Ovary (tissue), 9 donors: ENCODE data around the gene ZNF292. TPM values are rescaled to one million over a fixed set of nuclear protein-coding genes. Genes with fewer than 3 reads are reported as not detected.
A peak's percentile ranks its signal among the peaks of the same experiment; 100 is the strongest.
"Not testable (repeated sequence)": the region's sequence is repeated elsewhere in the genome, so short reads cannot be mapped to it uniquely, and the experiment has no call there.

ENCODE experiments used
- DNase-seq, 5 donors: peaks; one replicate each; pipeline ENCODE4 v3.0.0-alpha.2; 2019 to 2020
- H3K27ac ChIP-seq, 2 donors: fragments of 200-600 bp; one replicate each; pipeline versions ENCODE4 v1.5.1 to v1.8.0; 2019 to 2022
- H3K27me3 ChIP-seq: fragments of 200-600 bp; one replicate; pipeline ENCODE4 v1.8.0; 2022
- H3K36me3 ChIP-seq: fragments of 200-600 bp; sonication (generic); one replicate; pipeline ENCODE4 v1.5.1; 2019
- H3K4me1 ChIP-seq: one replicate; pipeline ENCODE4 v1.8.1; 2013; ENCODE audit warnings: mild to moderate bottlenecking, moderate library complexity; ENCODE audit not compliant: insufficient read depth
- H3K4me3 ChIP-seq: fragments of 200-600 bp; sonication (generic); one replicate; pipeline ENCODE4 v1.5.1; 2017
- H3K9me3 ChIP-seq, 2 donors: fragments of 200-600 bp in 1 of 2; sonication (generic) in 1 of 2; one replicate each; pipeline versions ENCODE4 v1.5.1 to v1.8.1; 2013 to 2019; ENCODE audit warnings: mild to moderate bottlenecking in 1 of 2, moderate library complexity in 1 of 2
- CTCF ChIP-seq, 3 donors: fragments of 450-650 bp in 2 of 3; fragments of 200-600 bp in 1 of 3; IDR thresholded peaks; one replicate each; pipeline versions ENCODE4 v1.5.1 to v1.8.0; 2016 to 2022; ENCODE audit warnings: antibody characterized with exemption in 3 of 3, mild to moderate bottlenecking in 1 of 3
- EP300 ChIP-seq: sonication (generic); formaldehyde crosslinking; IDR thresholded peaks from one replicate; pipeline ENCODE4 v1.6.1; 2017; ENCODE audit warnings: antibody characterized with exemption
- POLR2A ChIP-seq: fragments of 450-650 bp; IDR thresholded peaks from one replicate; pipeline ENCODE4 v1.6.1; 2017; ENCODE audit warnings: antibody characterized with exemption, mild to moderate bottlenecking, moderate library complexity
- WGBS, 3 donors: extraction: QIAGEN DNeasy Blood & Tissue Kit in 1 of 3; methylation state at CpG; one replicate each; pipeline versions ENCODE4 v1.1.5 to v1.1.7; 2013 to 2017; 5-methylcytosine and 5-hydroxymethylcytosine counted together
- intact Hi-C, 4 donors: fragments of 100-400 bp; cut with DNase I; formaldehyde crosslinking; loops; one replicate each; pipeline versions ENCODE4 v1.11.0 to v1.15.1; 2022 to 2023
- polyA plus RNA-seq, 2 donors: library from polyadenylated mRNA; stranded (reverse); fragments of 200-250 nt in 1 of 2; fragments of 350-450 nt in 1 of 2; fragmentation: Illumina TruSeq in 1 of 2; extraction: RNeasy Lipid Tissue Mini Kit (QIAGEN cat#74804) in 1 of 2; gene quantifications; one replicate each; pipeline ENCODE4 v1.2.3, GENCODE V29; 2013 to 2014
- total RNA-seq, 7 donors: library from RNA; depleted of rRNA in 2 of 7; stranded (reverse); fragments of >200 nt in 2 of 7; fragmentation: NEBNext Ultra II Directional in 3 of 7; extraction: Animal tissue kit (Norgen Biotek cat#: 25700) in 3 of 7; gene quantifications; one replicate each; pipeline versions ENCODE4 v1.1.0 to v1.2.4, GENCODE V29; 2016 to 2023
- donor health status: DM: no; HTN: no; CAD: no; lungs with moderate emphysema.
- donor health status: DM: no; HTN: no; CAD: no.
- donor health status: Bipolar disorder and iron deficiency.
- donor health status: DM: yes; HTN: yes; CAD: no.
- donor health status: DM: no; HTN: no; CAD: no.
- donor health status: DM: yes; HTN: yes; CAD: no.

ZNF292 gene
- total and polyA plus RNA-seq, 9 donors: 8.5 to 158 (median 76.9) TPM

- TF ChIP-seq POLR2A: no peak
- no peak for TF ChIP-seq EP300
- no peak for TF ChIP-seq CTCF (IDR thresholded peaks at IDR 0.05)
- intact Hi-C loops: loop anchor here in 1 of 4 donors (10.0 kb wide), 1 partner anchor 442 kb away; the partner anchor contains the start of gene ORC3
- 5 to 9% (median 9%) methylated on average over 22 of the region's 22 CpGs for WGBS, 3 donors
- Histone ChIP-seq H3K27ac (peak overlapping the region; percentile 84 to 92), H3K9me3 (no peaks in the 10 kb centered on the region), H3K27me3 (no peaks in the 10 kb centered on the region), H3K4me3 (peak overlapping the region; percentile 73), H3K4me1 (no peaks in the 10 kb centered on the region), H3K36me3 (no peaks in the 10 kb centered on the region)
- peak in 1 of 5 donors; percentile 30 for DNase-seq
These were observed 2.8 kb upstream of the ZNF292 start for GRCh38 chr6:87152526-87152955.

- Histone ChIP-seq H3K4me3 (peak overlapping the region; percentile 85), H3K27ac (peak overlapping the region; percentile 96 to 99), H3K36me3 (no peaks in the 10 kb centered on the region), H3K27me3 (no peaks in the 10 kb centered on the region), H3K4me1 (peaks cover 3% of the 10 kb centered on the region), H3K9me3 (no peaks in the 10 kb centered on the region)
- WGBS, 3 donors: 0 to 1% (median 1%) methylated on average over 6 of the region's 6 CpGs
- intact Hi-C loops: loop anchor here in 1 of 4 donors (10.0 kb wide), 1 partner anchor 440 kb away; the partner anchor contains the start of gene ORC3
- TF ChIP-seq EP300: no peak
- TF ChIP-seq CTCF (IDR thresholded peaks at IDR 0.05): no peak
- no peak for TF ChIP-seq POLR2A
- DNase-seq: no peak
These were observed 748 bp upstream of the ZNF292 start for GRCh38 chr6:87154641-87154992.

- intact Hi-C loops: loop anchor here in 2 of 4 donors (5.0 to 10.0 kb wide), 2 partner anchors 316 to 439 kb away; partner anchors contain the start of genes ORC3 (in 1 of the 2) and SLC35A1 (in 1 of the 2)
- Histone ChIP-seq H3K36me3 (no peaks in the 10 kb centered on the region), H3K4me3 (peak overlapping the region; percentile 85), H3K9me3 (no peaks in the 10 kb centered on the region), H3K4me1 (peaks cover 3% of the 10 kb centered on the region), H3K27ac (peak overlapping the region; percentile 96 to 99), H3K27me3 (no peaks in the 10 kb centered on the region)
- DNase-seq: peak; percentile 36 to 62 (median 58)
- WGBS, 3 donors: 0 to 1% (median 0%) methylated on average over 43 of the region's 43 CpGs
- no peak for TF ChIP-seq POLR2A
- no peak for TF ChIP-seq CTCF (IDR thresholded peaks at IDR 0.05)
These were observed 764 bp downstream of the ZNF292 start for GRCh38 chr6:87155842-87156815.

GRCh38 chr6:87157596-87157995 is 2.2 kb downstream of the ZNF292 start:
- H3K4me3 ChIP-seq, H3K9me3 ChIP-seq, H3K36me3 ChIP-seq, H3K4me1 ChIP-seq, H3K27me3 ChIP-seq, DNase-seq, H3K27ac ChIP-seq: not testable (repeated sequence)
- WGBS, 3 donors: 74 to 81% (median 75%) methylated on average over 10 of the region's 10 CpGs
- intact Hi-C loops: loop anchor here in 2 of 4 donors (5.0 to 10.0 kb wide), 2 partner anchors 315 to 437 kb away; partner anchors contain the start of genes ORC3 (in 1 of the 2) and SLC35A1 (in 1 of the 2)
